OCI-LY1 (cell line): ENCODE data around the gene EIF3L.
A peak's percentile ranks its signal among the peaks of the same experiment; 100 is the strongest.
"Not testable (repeated sequence)": the region's sequence is repeated elsewhere in the genome, so short reads cannot be mapped to it uniquely, and the experiment has no call there.

Source experiments
- H2AFZ ChIP-seq: fragments of 200-600 bp; sonication (generic), shearing (Covaris generic); 2 replicates; pipeline ENCODE4 v1.6.0; 2014; ENCODE audit warnings: antibody characterized with exemption, mild to moderate bottlenecking, low read length
- H3F3A ChIP-seq: fragments of 200-600 bp; sonication (generic), shearing (Covaris generic); 2 replicates; pipeline ENCODE4 v1.6.0; 2014; ENCODE audit warnings: mild to moderate bottlenecking, antibody characterized with exemption, low read length, moderate library complexity; ENCODE audit not compliant: insufficient read depth
- H3K27ac ChIP-seq: fragments of 200-600 bp; sonication (generic); 2 replicates; pipeline ENCODE4 v1.5.1; 2014; ENCODE audit warnings: low read length, mixed run types, mild to moderate bottlenecking, low read depth; ENCODE audit not compliant: poor library complexity, severe bottlenecking
- H3K27me3 ChIP-seq: fragments of 200-600 bp; sonication (generic); 2 replicates; pipeline ENCODE4 v1.6.0; 2014; ENCODE audit warnings: antibody characterized with exemption, mild to moderate bottlenecking, low read length, moderate library complexity; ENCODE audit not compliant: insufficient read depth
- H3K36me3 ChIP-seq: fragments of 200-600 bp; sonication (generic); 2 replicates; pipeline ENCODE4 v1.6.1; 2014; ENCODE audit warnings: mild to moderate bottlenecking, antibody characterized with exemption, low read length, moderate library complexity, mixed read lengths; ENCODE audit not compliant: insufficient read depth
- H3K4me1 ChIP-seq: fragments of 200-600 bp; sonication (generic); 2 replicates; pipeline ENCODE4 v1.5.1; 2014; ENCODE audit warnings: mild to moderate bottlenecking, low read length, moderate library complexity; ENCODE audit not compliant: insufficient read depth, severe bottlenecking
- H3K4me2 ChIP-seq: fragments of 200-600 bp; sonication (generic), shearing (Covaris generic); 2 replicates; pipeline ENCODE4 v1.6.1; 2014; ENCODE audit warnings: low read length
- H3K4me3 ChIP-seq: fragments of 200-600 bp; sonication (generic); 2 replicates; pipeline ENCODE4 v1.5.1; 2014; ENCODE audit warnings: low read length, low read depth, mild to moderate bottlenecking, mixed read lengths; ENCODE audit not compliant: poor library complexity, severe bottlenecking
- H3K79me2 ChIP-seq: fragments of 200-600 bp; shearing (Covaris generic); 2 replicates; pipeline ENCODE4 v1.6.1; 2016; ENCODE audit warnings: mixed run types, low read length, mixed read lengths; ENCODE audit not compliant: insufficient read depth
- H3K9ac ChIP-seq: fragments of 200-600 bp; sonication (generic), shearing (Covaris generic); 2 replicates; pipeline ENCODE4 v1.6.1; 2014; ENCODE audit warnings: mild to moderate bottlenecking, low read length, mixed read lengths
- H3K9me2 ChIP-seq: fragments of 200-600 bp; sonication (generic), shearing (Covaris generic); 2 replicates; pipeline ENCODE4 v1.6.1; 2014; ENCODE audit warnings: low read depth, mild to moderate bottlenecking, low read length, mixed read lengths
- H3K9me3 ChIP-seq: fragments of 200-600 bp; shearing (Covaris generic); 2 replicates; pipeline ENCODE4 v1.6.1; 2014; ENCODE audit warnings: low read length, mixed read lengths
- H4K20me1 ChIP-seq: fragments of 200-600 bp; sonication (generic), shearing (Covaris generic); 2 replicates; pipeline ENCODE4 v1.6.0; 2016; ENCODE audit warnings: mild to moderate bottlenecking, low read length; ENCODE audit not compliant: insufficient read depth
- EZH2 ChIP-seq: fragments of 200-600 bp; sonication (generic), shearing (Covaris generic); IDR thresholded peaks from 2 replicates; pipeline ENCODE4 v1.8.0; 2017; ENCODE audit warnings: borderline replicate concordance, mixed run types, mild to moderate bottlenecking, antibody characterized with exemption, low read length, moderate library complexity, mixed read lengths
- TF ChIP-seq, protein P1 (sequence below): fragments of 200-600 bp; sonication (generic), shearing (Covaris generic); IDR thresholded peaks from 2 replicates; pipeline ENCODE4 v1.5.1; 2017; ENCODE audit warnings: mild to moderate bottlenecking, antibody characterized with exemption, low read length, moderate library complexity, mixed read lengths

Gene EIF3L

DNA sequence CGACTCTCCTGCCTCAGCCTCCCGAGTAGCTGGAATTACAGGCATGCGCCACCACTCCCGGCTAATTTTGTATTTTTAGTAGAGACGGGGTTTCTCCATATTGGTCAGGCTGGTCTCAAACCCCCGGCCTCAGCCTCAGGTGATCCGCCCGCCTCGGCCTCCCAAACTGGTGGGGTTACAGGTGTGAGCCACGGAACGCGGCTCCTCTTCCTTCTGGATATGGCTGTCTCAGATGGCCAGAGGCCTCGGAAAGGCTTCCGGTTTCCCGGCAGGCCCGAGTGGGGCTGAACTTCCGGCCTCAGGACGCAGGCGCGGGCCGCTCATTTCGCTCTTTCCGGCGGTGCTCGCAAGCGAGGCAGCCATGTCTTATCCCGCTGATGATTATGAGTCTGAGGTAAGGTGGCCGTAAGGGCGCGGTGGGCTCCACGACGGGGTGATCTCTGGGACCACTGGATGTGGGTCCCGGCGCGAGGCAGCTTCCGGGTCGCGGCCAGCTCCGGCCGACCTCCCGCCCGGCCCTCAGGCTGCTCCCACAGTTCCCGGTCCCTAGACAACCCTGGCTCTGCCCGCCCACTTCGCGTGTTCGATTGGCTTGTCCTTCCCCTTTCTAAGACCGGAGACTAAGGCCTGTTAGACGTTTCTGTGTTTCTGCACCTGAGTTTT, at the start of gene EIF3L:
Gene EIF3L, plus strand, starts transcription at position 331 of the 663 bp plus-strand sequence. Its CDS starts 31 bp downstream, at position 362.
- H3K4me1 ChIP-seq: peaks cover 24% of the 10 kb centered on the region
- no peaks in the 10 kb centered on the region for H3K9me2 ChIP-seq
- peak within 1 kb of the TSS; percentile 95 for H3K9ac ChIP-seq
- H3K27ac ChIP-seq: peak within 1 kb of the TSS; percentile 77
- peaks cover 21% of the 10 kb centered on the region for H3K79me2 ChIP-seq
- TF ChIP-seq, protein P1, sequence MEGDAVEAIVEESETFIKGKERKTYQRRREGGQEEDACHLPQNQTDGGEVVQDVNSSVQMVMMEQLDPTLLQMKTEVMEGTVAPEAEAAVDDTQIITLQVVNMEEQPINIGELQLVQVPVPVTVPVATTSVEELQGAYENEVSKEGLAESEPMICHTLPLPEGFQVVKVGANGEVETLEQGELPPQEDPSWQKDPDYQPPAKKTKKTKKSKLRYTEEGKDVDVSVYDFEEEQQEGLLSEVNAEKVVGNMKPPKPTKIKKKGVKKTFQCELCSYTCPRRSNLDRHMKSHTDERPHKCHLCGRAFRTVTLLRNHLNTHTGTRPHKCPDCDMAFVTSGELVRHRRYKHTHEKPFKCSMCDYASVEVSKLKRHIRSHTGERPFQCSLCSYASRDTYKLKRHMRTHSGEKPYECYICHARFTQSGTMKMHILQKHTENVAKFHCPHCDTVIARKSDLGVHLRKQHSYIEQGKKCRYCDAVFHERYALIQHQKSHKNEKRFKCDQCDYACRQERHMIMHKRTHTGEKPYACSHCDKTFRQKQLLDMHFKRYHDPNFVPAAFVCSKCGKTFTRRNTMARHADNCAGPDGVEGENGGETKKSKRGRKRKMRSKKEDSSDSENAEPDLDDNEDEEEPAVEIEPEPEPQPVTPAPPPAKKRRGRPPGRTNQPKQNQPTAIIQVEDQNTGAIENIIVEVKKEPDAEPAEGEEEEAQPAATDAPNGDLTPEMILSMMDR: no peak
- no peak for TF ChIP-seq EZH2
- H3K36me3 ChIP-seq: peaks cover 38% of the 10 kb centered on the region
- H4K20me1 ChIP-seq: no peaks in the 10 kb centered on the region
- H3K9me3 ChIP-seq: 0 out of 2 replicates have a peak, but pooled peaks cover 5% of the 10 kb centered on the region
- no peaks in the 10 kb centered on the region for H3F3A ChIP-seq
- H2AFZ ChIP-seq: no peak within 1 kb of the TSS
- peak within 1 kb of the TSS; percentile 95 for H3K4me3 ChIP-seq
- H3K4me2 ChIP-seq: peak within 1 kb of the TSS; percentile 100
- no peaks in the 10 kb centered on the region for H3K27me3 ChIP-seq

DNA sequence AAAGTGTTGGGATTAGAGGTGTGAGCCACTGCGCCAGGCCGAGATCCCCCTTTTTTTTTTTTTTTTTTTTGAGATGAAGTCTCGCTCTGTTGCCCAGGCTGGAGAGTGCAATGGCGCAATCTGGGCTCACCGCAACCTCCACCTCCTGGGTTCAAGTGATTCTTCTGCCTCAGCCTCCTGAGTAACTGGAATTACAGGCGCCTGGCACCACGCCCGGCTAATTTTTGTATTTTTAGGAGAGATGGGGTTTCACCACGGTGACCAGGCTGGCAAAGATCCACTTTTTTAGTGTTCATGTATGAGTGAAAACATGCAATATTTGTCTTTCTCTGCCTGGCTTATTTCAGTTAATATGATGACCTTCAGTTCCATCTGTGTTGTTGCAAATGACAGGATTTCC, 49.2 kb upstream of the EIF3L start:
- H3F3A ChIP-seq, H3K4me3 ChIP-seq, H4K20me1 ChIP-seq, H2AFZ ChIP-seq, H3K9me3 ChIP-seq, H3K27ac ChIP-seq, H3K36me3 ChIP-seq, H3K9me2 ChIP-seq, H3K27me3 ChIP-seq, H3K9ac ChIP-seq, H3K79me2 ChIP-seq, H3K4me2 ChIP-seq: not testable (repeated sequence)
- peaks cover 50% of the 10 kb centered on the region for H3K4me1 ChIP-seq

DNA sequence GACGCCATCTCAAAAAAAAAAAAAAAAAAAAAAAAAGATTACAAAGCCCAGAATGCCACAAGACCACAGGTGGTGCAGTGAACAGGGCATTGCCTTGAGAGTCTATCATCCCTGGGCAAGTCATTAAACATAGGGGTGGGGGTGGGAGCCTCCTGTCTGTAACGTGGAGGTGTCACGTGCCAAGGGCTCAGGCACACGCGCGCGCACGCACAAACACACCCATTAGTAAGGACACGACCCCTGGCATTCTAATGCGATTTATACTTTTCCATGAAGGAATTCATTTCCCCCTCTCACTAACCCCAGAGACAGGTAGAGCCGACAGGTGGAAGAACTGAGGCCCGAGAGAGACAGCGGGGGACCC, 47.3 kb upstream of the EIF3L start:
- peaks cover 10% of the 10 kb centered on the region; the same call in 1 of the 2 replicates for H3K27me3 ChIP-seq
- H3K4me1 ChIP-seq: peaks cover 66% of the 10 kb centered on the region
- no peaks in the 10 kb centered on the region; the same call in 1 of the 2 replicates for H3F3A ChIP-seq
- H3K79me2 ChIP-seq: no peaks in the 10 kb centered on the region
- TF ChIP-seq EZH2: no peak
- TF ChIP-seq, protein P1: no peak
- H3K9me2 ChIP-seq: no peaks in the 10 kb centered on the region
- H3K4me3 ChIP-seq: peak overlapping the region; percentile 62
- H3K9ac ChIP-seq: peak overlapping the region; percentile 62
- no peak overlapping the region for H2AFZ ChIP-seq
- H4K20me1 ChIP-seq: no peaks in the 10 kb centered on the region
- no peaks in the 10 kb centered on the region; the same call in 1 of the 2 replicates for H3K36me3 ChIP-seq
- H3K27ac ChIP-seq: no peak overlapping the region
- H3K4me2 ChIP-seq: peak overlapping the region; percentile 97
- H3K9me3 ChIP-seq: no peaks in the 10 kb centered on the region
